PC-3 (cell line): Measurements from ENCODE around the gene USP15. TPM values are rescaled to one million over a fixed set of nuclear protein-coding genes. Genes with fewer than 3 reads are reported as not detected.

Experiments
- ATAC-seq: fragments of 200-7000 bp; cut with Tn5 transposase; 2 replicates; pipeline ENCODE4 v1.9.1; 2020; ENCODE audit warnings: mild to moderate bottlenecking, moderate library complexity
- BruUV-seq: library from RNA; stranded (reverse); fragments of 400-500 nt; replicated peaks from 2 replicates; lab custom pipeline; 2021; lab: Mats Ljungman, UMichigan
- CTCF ChIA-PET: fragments of 300-600 bp; sonication (Branson Sonifier 250); formaldehyde crosslinking; loops from one replicate; lab custom pipeline; 2022; ENCODE audit warnings: antibody characterized with exemption; lab: Charles Lee
- POLR2A ChIA-PET: fragments of 300-600 bp; sonication (Branson Sonifier 250); formaldehyde crosslinking; loops from one replicate; lab custom pipeline; 2022; ENCODE audit warnings: antibody characterized with exemption; ENCODE audit not compliant: unreplicated experiment; lab: Charles Lee
- DNase-seq: peaks from one replicate; pipeline ENCODE4 v3.0.0-alpha.2; 2015
- H2AFZ ChIP-seq: fragments of 300-600 bp; sonication (generic); 2 replicates; pipeline ENCODE4 v1.6.0; 2016; ENCODE audit warnings: antibody characterized with exemption, low read length
- H3F3A ChIP-seq: fragments of 300-600 bp; sonication (generic); one replicate; pipeline ENCODE4 v1.6.0; 2017; ENCODE audit warnings: antibody characterized with exemption, low read length, control low read depth, mild to moderate bottlenecking; ENCODE audit not compliant: unreplicated experiment
- H3K27ac ChIP-seq: fragments of 300-600 bp; sonication (generic); 2 replicates; pipeline ENCODE4 v1.5.1; 2016; ENCODE audit warnings: mild to moderate bottlenecking, low read length
- H3K27me3 ChIP-seq: fragments of 300-600 bp; sonication (generic); 2 replicates; pipeline ENCODE4 v1.6.1; 2016; ENCODE audit warnings: low read length, mixed read lengths
- H3K36me3 ChIP-seq: fragments of 300-600 bp; sonication (generic); 2 replicates; pipeline ENCODE4 v1.6.1; 2016; ENCODE audit warnings: low read depth, mixed run types, low read length, mixed read lengths
- H3K4me1 ChIP-seq: fragments of 300-600 bp; sonication (generic); 2 replicates; pipeline ENCODE4 v1.5.1; 2016; ENCODE audit warnings: low read length; ENCODE audit not compliant: insufficient read depth
- H3K4me2 ChIP-seq: fragments of 300-600 bp; sonication (generic); 2 replicates; pipeline ENCODE4 v1.6.0; 2016; ENCODE audit warnings: low read length
- H3K4me3 ChIP-seq: fragments of 300-600 bp; sonication (generic); 2 replicates; pipeline ENCODE4 v1.5.1; 2016; ENCODE audit warnings: mild to moderate bottlenecking, low read length, mixed read lengths
- H3K79me2 ChIP-seq: fragments of 300-600 bp; sonication (generic); 2 replicates; pipeline ENCODE4 v1.6.1; 2017; ENCODE audit warnings: low read length, mixed read lengths
- H3K9ac ChIP-seq: fragments of 300-600 bp; sonication (generic); 2 replicates; pipeline ENCODE4 v1.6.0; 2016; ENCODE audit warnings: mild to moderate bottlenecking, low read length
- H3K9me2 ChIP-seq: fragments of 300-600 bp; sonication (generic); replicated peaks from 2 replicates; pipeline ENCODE4 v1.6.1; 2016; ENCODE audit warnings: mixed run types, low read length, mixed read lengths
- H3K9me3 ChIP-seq: fragments of 300-600 bp; sonication (generic); 2 replicates; pipeline ENCODE4 v1.6.1; 2016; ENCODE audit warnings: low read length, mixed read lengths
- H4K20me1 ChIP-seq: fragments of 300-600 bp; sonication (generic); 2 replicates; pipeline ENCODE4 v1.6.1; 2016; ENCODE audit warnings: low read length, mixed read lengths
- EZH2 ChIP-seq: fragments of 300-600 bp; sonication (generic); IDR thresholded peaks from one replicate; pipeline ENCODE4 v1.6.1; 2017; ENCODE audit warnings: antibody characterized with exemption, mild to moderate bottlenecking, low read length; ENCODE audit not compliant: unreplicated experiment
- EZH2phosphoT487 ChIP-seq: fragments of 300-600 bp; sonication (generic); IDR thresholded peaks from 2 replicates; pipeline ENCODE4 v1.6.1; 2018; ENCODE audit warnings: mild to moderate bottlenecking, antibody characterized with exemption, low read length, borderline replicate concordance
- intact Hi-C: fragments of 100-400 bp; cut with micrococcal nuclease; formaldehyde crosslinking; loops from 2 replicates; pipeline ENCODE4 v1.9.0; 2023
- total RNA-seq: library from RNA; depleted of rRNA; stranded (reverse); fragments of >200 nt; gene quantifications from 2 replicates; pipeline ENCODE4 v1.2.3, GENCODE V29; 2014
- TF ChIP-seq, protein P1 (sequence below): fragments of 300-600 bp; sonication (generic); conservative IDR thresholded peaks from 2 replicates; pipeline ENCODE4 v1.5.1; 2017; ENCODE audit warnings: antibody characterized with exemption, low read depth, mild to moderate bottlenecking, low read length

The USP15 gene
- total RNA-seq, 1 experiment from 2014 or later, result 46.1 TPM

DNA sequence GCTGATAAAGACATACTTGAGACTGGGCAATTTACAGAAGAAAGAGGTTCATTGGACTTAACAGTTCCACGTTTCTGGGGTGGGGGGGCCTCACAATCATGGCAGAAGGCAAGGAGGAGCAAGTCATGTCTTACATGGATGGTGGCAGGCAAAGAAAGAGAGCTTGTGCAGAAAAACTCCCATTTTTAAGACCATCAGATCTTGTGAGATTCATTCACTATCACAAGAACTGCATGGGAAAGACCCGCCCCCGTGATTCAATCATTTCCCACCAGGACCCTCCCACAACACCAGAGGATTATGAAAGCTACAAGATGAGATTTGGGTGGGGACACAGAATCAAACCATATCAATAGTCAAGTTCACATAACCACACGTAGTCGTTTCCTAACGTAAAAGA lies 85.5 kb downstream of the USP15 start:
- intact Hi-C loops, result loop anchor here (5.0 kb wide), 1 partner anchor 83 kb away; the partner anchor contains the start of gene USP15
- DNase-seq, result no peak

DNA sequence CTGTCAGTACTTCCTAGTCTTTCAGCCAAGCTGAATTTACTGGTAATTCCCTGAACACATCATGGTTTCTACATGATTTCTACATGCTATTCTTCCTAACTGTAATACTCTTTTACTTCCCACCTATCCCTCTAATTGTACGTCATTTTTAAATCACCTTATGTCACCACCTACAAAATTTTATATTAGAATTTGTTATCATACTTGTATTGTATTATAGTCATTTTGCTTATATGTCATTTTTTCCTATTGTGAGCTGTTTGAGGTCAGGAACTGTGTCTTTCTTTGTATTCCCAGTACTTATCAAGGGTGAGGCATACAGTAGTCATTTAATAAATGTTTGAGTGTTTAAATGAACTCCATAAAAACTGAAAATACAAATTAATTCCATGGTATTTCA lies 86.6 kb downstream of the USP15 start:
- TF ChIP-seq EZH2 (no peak), EZH2phosphoT487 (no peak)
- TF ChIP-seq, protein P1, sequence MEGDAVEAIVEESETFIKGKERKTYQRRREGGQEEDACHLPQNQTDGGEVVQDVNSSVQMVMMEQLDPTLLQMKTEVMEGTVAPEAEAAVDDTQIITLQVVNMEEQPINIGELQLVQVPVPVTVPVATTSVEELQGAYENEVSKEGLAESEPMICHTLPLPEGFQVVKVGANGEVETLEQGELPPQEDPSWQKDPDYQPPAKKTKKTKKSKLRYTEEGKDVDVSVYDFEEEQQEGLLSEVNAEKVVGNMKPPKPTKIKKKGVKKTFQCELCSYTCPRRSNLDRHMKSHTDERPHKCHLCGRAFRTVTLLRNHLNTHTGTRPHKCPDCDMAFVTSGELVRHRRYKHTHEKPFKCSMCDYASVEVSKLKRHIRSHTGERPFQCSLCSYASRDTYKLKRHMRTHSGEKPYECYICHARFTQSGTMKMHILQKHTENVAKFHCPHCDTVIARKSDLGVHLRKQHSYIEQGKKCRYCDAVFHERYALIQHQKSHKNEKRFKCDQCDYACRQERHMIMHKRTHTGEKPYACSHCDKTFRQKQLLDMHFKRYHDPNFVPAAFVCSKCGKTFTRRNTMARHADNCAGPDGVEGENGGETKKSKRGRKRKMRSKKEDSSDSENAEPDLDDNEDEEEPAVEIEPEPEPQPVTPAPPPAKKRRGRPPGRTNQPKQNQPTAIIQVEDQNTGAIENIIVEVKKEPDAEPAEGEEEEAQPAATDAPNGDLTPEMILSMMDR, result no peak
- no TSS peak for BruUV-seq

More for the DNA sequence above, 85.5 kb downstream of the USP15 start:
- no peaks in the 10 kb centered on the region for H3K9me2 ChIP-seq
- H3K79me2 ChIP-seq, result no peaks in the 10 kb centered on the region
- H3K4me1 ChIP-seq, result peaks cover 19% of the 10 kb centered on the region
- BruUV-seq, result no TSS peak
- POLR2A ChIA-PET, result no interaction called here
- H3K4me3 ChIP-seq, result no peak overlapping the region
- no peaks in the 10 kb centered on the region for H3K27me3 ChIP-seq
- H3K9me3 ChIP-seq, result no peaks in the 10 kb centered on the region
- H3K36me3 ChIP-seq, result peaks cover 7% of the 10 kb centered on the region; the same call in 1 of the 2 replicates
- TF ChIP-seq EZH2phosphoT487, result no peak
- no peak overlapping the region for H3K9ac ChIP-seq
- H2AFZ ChIP-seq, result no peak overlapping the region
- no peak for ATAC-seq
- no peaks in the 10 kb centered on the region for H4K20me1 ChIP-seq
- H3K27ac ChIP-seq, result no peak overlapping the region
- no peak overlapping the region for H3K4me2 ChIP-seq
- CTCF ChIA-PET, result no interaction called here
- peaks cover 4% of the 10 kb centered on the region for H3F3A ChIP-seq

DNA sequence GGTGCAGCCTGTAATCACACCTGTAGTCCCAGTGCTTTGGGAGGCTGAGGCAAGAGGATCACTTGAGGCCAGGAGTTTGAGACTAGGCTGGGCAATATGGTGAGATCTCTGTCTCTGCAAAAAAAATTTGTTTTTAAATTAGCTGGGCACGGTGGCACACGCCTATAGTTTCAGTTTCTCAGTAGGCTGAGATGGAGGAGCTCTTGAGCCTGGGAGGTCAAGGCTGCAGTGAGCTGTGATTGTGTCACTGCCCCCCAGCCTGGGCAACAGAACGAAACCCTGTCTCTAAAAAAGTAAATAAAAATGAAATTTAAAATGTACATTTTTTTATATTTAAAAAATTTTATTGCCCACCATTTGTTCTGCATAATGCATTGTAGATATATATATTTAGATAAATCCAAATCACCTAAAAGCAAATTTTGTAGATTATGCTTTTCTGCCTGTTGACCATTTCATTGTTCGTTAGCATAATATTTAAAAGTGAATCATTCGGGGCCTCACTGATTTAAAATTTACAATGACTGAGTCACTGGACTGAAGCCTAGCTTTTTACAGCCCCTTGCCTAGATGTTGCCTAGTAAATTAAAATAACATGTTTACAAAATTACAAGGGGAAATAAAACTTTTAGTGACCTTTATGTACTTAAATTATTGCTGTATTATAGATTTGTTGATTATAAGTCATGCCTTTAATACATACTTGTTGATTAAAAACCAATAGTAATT lies 87.9 kb downstream of the USP15 start:
- POLR2A ChIA-PET, result interaction anchor here (0.5 to 0.6 kb wide), 2 partner anchors 258 to 1116 kb away, joined by 5 to 8 read pairs; no protein-coding TSS in a partner anchor
- Histone ChIP-seq H2AFZ (0 out of 2 replicates have a peak overlapping the region, but pooled peaks have one; percentile 13), H3K27ac (peak overlapping the region; percentile 87), H4K20me1 (no peaks in the 10 kb centered on the region), H3K27me3 (no peaks in the 10 kb centered on the region), H3F3A (peaks cover 4% of the 10 kb centered on the region), H3K9me2 (no peaks in the 10 kb centered on the region), H3K36me3 (peaks cover 10% of the 10 kb centered on the region), H3K4me1 (peaks cover 19% of the 10 kb centered on the region), H3K79me2 (no peaks in the 10 kb centered on the region), H3K4me3 (peak overlapping the region; percentile 55; the same call in 1 of the 2 replicates), H3K9me3 (no peaks in the 10 kb centered on the region), H3K9ac (peak overlapping the region; percentile 70), H3K4me2 (peak overlapping the region; percentile 79)
- no peak for TF ChIP-seq EZH2
- TF ChIP-seq EZH2phosphoT487, result no peak
- TF ChIP-seq, protein P1, result no peak
- peak; percentile 93 for ATAC-seq
- BruUV-seq, result no TSS peak
- DNase-seq, result peak; percentile 76
- CTCF ChIA-PET, result no interaction called here
- intact Hi-C loops, result loop anchor here (5.0 kb wide), 1 partner anchor 86 kb away; the partner anchor contains the start of gene USP15

More for the DNA sequence above, 86.6 kb downstream of the USP15 start:
- Histone ChIP-seq H3K79me2 (no peaks in the 10 kb centered on the region), H3K9me2 (no peaks in the 10 kb centered on the region), H3K4me1 (peaks cover 19% of the 10 kb centered on the region), H3K36me3 (peaks cover 10% of the 10 kb centered on the region), H3K4me2 (no peak overlapping the region), H3F3A (peaks cover 4% of the 10 kb centered on the region), H3K4me3 (no peak overlapping the region), H2AFZ (no peak overlapping the region), H3K9ac (no peak overlapping the region), H3K27ac (no peak overlapping the region), H4K20me1 (no peaks in the 10 kb centered on the region), H3K9me3 (no peaks in the 10 kb centered on the region), H3K27me3 (no peaks in the 10 kb centered on the region)
- DNase-seq (peak; percentile 4), ATAC-seq (no peak)
- intact Hi-C loops, result loop anchor here (5.0 kb wide), 1 partner anchor 85 kb away; the partner anchor contains the start of gene USP15
- CTCF ChIA-PET, result no interaction called here
- POLR2A ChIA-PET, result no interaction called here
